Ovary (tissue), 3 donors: ENCODE data around the gene RAB22A.

Experiments
- CTCF ChIP-seq, 3 donors: fragments of 450-650 bp in 2 of 3; fragments of 200-600 bp in 1 of 3; IDR thresholded peaks; one replicate each; pipeline versions ENCODE4 v1.5.1 to v1.8.0; 2016 to 2022; ENCODE audit warnings: antibody characterized with exemption in 3 of 3, mild to moderate bottlenecking in 1 of 3
- POLR2A ChIP-seq: fragments of 450-650 bp; IDR thresholded peaks from one replicate; pipeline ENCODE4 v1.6.1; 2017; ENCODE audit warnings: antibody characterized with exemption, mild to moderate bottlenecking, moderate library complexity
- donor health status: DM: no; HTN: no; CAD: no.

- TF ChIP-seq CTCF (IDR thresholded peaks at IDR 0.05) (no peak), POLR2A (no peak)
Observed at GRCh38 chr20:58297394-58297793, 12.1 kb upstream of the RAB22A start.
